HUES6 (cell line): ENCODE results near the gene PHLDB3.

Experiments used
- H3K27ac ChIP-seq: 2 replicates; pipeline ENCODE4 v1.7.0; 2013; ENCODE audit warnings: low read depth, mild to moderate bottlenecking, low read length, inconsistent platforms
- H3K27me3 ChIP-seq: 2 replicates; pipeline ENCODE4 v1.6.1; 2013; ENCODE audit warnings: low read length; ENCODE audit not compliant: control insufficient read depth, insufficient read depth
- H3K36me3 ChIP-seq: 2 replicates; pipeline ENCODE4 v1.6.1; 2013; ENCODE audit warnings: low read length; ENCODE audit not compliant: control insufficient read depth, insufficient read depth
- H3K4me1 ChIP-seq: 2 replicates; pipeline ENCODE4 v1.6.1; 2013; ENCODE audit warnings: low read length; ENCODE audit not compliant: control insufficient read depth, insufficient read depth
- H3K4me3 ChIP-seq: 2 replicates; pipeline ENCODE4 v1.5.1; 2013; ENCODE audit warnings: low read depth, low read length
- H3K9ac ChIP-seq: one replicate; pipeline ENCODE4 v1.6.1; 2013; ENCODE audit warnings: mild to moderate bottlenecking, low read length
- H3K9me3 ChIP-seq: 2 replicates; pipeline ENCODE4 v1.6.1; 2013; ENCODE audit warnings: low read depth, low read length; ENCODE audit not compliant: control insufficient read depth, insufficient read depth

Gene PHLDB3

DNA sequence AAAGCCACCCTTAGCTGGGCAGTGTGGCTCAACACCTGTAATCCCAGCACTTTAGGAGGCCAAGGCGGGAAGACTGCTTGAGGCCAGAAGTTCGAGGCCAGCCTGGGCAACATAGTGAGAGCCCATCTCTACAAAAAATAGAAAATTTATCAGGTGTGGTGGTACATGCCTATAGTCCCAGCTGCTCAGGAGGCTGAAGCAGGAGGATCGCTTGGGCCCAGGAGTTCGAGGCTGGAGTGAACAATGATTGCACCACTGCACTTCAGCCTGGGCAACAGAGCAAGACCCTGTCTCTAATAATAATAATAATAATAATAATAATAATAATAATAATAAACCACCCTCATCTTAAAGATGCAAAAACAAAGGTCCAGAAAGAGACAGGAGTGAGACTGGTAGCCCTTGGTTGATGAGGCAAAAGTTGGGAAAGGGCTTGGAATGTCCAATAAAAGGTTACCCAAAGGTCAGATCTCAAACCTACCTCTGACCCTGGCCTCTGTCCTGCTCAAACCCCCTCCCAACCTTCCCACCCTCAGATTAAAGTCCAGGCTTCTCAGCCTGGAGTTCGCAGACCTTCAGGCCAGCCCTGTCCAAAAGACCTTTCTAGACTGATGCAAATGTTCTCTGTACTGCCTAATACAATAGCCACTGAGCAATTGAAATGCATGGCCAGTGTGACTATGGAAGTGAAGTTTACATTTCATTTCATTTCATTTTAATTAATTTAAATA lies 37.5 kb upstream of the PHLDB3 start:
- Histone ChIP-seq H3K27me3 (no peaks in the 10 kb centered on the region), H3K36me3 (peaks cover 68% of the 10 kb centered on the region), H3K9ac (no peak overlapping the region), H3K4me3 (no peak overlapping the region), H3K27ac (no peak overlapping the region), H3K9me3 (peaks cover 8% of the 10 kb centered on the region; the same call in 1 of the 2 replicates), H3K4me1 (no peaks in the 10 kb centered on the region)

- no peaks in the 10 kb centered on the region for H3K27me3 ChIP-seq
- H3K36me3 ChIP-seq: peaks cover 67% of the 10 kb centered on the region
- H3K9me3 ChIP-seq: peaks cover 8% of the 10 kb centered on the region; the same call in 1 of the 2 replicates
- no peak overlapping the region for H3K4me3 ChIP-seq
- H3K27ac ChIP-seq: no peak overlapping the region
- H3K4me1 ChIP-seq: no peaks in the 10 kb centered on the region
- no peak overlapping the region for H3K9ac ChIP-seq
Observed at GRCh38 chr19:43540381-43540780, 35.8 kb upstream of the PHLDB3 start.

- H3K4me1 ChIP-seq: peaks cover 3% of the 10 kb centered on the region; the same call in 1 of the 2 replicates
- H3K4me3 ChIP-seq: no peak overlapping the region
- H3K9me3 ChIP-seq: peaks cover 8% of the 10 kb centered on the region; the same call in 1 of the 2 replicates
- H3K27ac ChIP-seq: no peak overlapping the region
- H3K9ac ChIP-seq: no peak overlapping the region
- no peaks in the 10 kb centered on the region for H3K27me3 ChIP-seq
- H3K36me3 ChIP-seq: peaks cover 56% of the 10 kb centered on the region
Observed at GRCh38 chr19:43538922-43539321, 34.4 kb upstream of the PHLDB3 start.

DNA sequence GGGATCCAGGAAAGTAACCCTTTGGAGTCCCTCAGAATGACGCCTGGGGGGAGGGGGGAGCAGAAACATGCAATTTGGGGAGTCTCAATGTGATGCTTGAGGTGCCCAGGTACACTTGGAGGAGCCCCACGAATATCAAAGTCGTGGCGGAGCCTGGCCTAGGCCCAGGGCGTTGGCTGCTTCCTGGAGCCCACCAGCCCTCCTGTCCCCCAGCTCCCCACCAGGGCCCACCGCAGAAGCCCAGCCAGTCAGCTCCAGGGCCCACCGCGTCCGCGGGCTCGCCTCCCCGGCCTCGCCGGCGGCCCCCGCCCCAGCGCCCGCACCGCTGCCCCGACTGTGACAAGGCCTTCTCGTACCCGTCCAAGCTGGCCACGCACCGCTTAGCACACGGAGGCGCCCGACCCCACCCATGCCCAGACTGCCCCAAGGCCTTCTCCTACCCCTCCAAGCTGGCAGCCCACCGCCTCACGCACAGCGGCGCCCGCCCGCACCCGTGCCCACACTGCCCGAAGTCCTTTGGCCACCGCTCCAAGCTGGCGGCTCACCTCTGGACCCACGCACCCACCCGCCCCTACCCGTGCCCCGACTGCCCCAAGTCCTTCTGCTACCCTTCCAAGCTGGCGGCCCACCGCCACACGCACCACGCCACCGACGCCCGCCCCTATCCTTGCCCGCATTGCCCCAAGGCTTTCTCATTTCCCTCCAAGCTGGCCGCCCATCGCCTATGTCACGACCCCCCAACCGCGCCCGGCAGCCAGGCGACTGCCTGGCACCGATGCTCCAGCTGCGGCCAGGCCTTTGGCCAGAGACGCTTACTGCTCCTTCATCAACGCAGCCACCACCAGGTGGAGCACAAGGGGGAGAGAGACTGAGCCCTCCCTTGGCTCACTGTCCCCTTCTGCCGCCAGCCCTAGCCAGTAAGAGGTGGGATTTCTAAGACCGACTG lies 30.5 kb upstream of the PHLDB3 start:
- Histone ChIP-seq H3K36me3 (peaks cover 23% of the 10 kb centered on the region), H3K27ac (no peak overlapping the region), H3K4me1 (peaks cover 9% of the 10 kb centered on the region; the same call in 1 of the 2 replicates), H3K4me3 (no peak overlapping the region), H3K27me3 (no peaks in the 10 kb centered on the region), H3K9ac (no peak overlapping the region), H3K9me3 (peaks cover 8% of the 10 kb centered on the region; the same call in 1 of the 2 replicates)

DNA sequence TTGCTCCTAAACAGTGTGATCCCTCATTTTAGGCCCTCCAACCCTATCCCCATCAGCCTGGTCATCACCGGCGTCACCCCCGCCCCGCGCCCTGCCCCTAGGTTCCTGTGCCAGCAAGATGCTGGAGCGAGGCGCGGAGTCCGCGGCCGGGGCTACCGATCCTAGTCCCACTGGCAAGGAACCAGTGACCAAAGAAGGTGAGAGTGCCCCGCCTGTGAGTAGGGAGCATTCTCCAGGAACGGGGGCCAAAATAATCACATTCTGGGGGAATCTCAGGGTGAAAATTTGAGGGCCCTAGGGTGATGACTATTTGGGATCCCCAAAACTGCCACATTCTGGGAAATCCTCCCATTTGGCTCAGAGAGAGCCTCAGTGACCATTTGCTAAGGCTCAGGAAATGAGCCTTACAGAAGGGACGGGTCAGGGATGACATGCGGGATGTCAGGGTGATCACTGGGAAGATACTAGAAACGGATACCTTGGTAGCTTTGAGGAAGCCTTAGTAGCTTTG lies 29.8 kb upstream of the PHLDB3 start:
- Histone ChIP-seq H3K27me3 (no peaks in the 10 kb centered on the region), H3K36me3 (peaks cover 19% of the 10 kb centered on the region), H3K4me1 (peaks cover 9% of the 10 kb centered on the region; the same call in 1 of the 2 replicates), H3K4me3 (peak overlapping the region; percentile 73), H3K9ac (no peak overlapping the region), H3K27ac (no peak overlapping the region), H3K9me3 (peaks cover 6% of the 10 kb centered on the region; the same call in 1 of the 2 replicates)

DNA sequence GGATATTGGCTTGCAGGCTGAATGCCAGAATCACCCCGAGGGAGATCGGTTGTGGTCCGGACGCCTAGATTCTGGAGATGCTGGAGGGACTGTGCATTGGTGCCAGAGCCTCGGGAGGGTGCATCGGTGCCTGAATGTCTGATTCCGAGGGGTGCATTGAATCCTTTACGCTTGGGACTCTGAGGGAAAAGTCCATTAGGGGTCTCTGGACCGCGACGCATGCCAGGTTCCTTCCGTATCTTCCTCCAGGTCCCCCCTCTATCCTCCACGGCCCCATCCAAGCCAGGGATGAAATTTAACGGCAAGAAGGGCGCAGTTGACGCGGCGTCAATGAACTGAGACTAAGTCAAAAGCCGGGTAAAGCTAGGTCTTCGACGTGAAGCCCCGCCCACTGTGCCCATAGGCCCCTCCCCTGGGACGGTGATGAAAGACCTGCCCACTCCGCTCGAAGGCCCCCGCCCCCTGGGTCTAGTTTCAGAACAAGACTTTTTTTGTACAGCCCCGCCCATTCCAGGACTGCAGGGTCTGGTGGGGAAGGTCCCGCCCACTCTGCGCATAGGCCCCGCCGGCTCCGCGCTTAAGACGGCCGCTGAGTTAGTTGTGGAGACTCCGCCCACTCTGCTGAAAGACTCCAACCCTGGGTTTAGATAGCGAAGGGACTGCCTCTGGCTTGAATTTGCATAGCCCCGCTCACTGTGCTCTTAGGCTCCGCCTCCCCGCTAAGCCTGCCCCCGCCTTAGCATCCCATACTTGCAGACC lies 29.2 kb upstream of the PHLDB3 start:
- Histone ChIP-seq H3K4me3 (peak overlapping the region; percentile 73), H3K27ac (no peak overlapping the region), H3K9me3 (no peaks in the 10 kb centered on the region), H3K4me1 (peaks cover 9% of the 10 kb centered on the region; the same call in 1 of the 2 replicates), H3K9ac (peak overlapping the region; percentile 14), H3K36me3 (peaks cover 13% of the 10 kb centered on the region), H3K27me3 (no peaks in the 10 kb centered on the region)

DNA sequence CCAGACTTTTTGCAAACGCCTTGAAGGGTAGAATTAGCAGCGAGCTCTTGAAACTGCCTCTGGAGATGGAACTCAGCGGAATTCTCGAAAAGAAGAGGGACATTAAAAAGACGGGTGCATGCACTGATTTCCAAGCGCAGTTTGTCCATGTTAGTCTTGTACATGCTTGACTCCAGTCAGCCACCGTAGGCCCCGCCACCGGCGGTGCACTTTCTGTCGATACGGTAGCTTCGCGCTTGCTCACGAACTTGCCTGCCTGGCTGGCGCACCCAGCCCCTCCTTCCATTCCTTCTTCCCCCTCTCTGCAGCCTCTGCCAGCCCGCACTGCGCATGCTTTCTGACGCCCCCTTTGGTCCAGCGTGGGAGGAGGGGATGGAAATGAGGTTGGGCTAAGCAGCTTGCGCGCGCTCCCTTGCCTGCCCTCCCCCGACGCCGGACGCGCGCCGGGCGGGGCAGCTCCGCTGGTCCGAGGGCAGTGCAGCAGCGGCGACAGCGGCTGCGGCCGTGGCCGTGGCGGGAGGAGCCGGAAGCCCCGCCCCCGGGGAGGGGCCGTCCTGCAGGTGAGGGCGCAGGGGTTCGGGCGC lies 28.5 kb upstream of the PHLDB3 start, which contains the start of gene ZNF575:
ZNF575 (plus strand) TSS at position 227 of the 584 bp plus-strand sequence. CDS start 1,235 bp downstream, outside the sequence.
- peak within 1 kb of the TSS; percentile 18 for H3K9ac ChIP-seq
- peaks cover 6% of the 10 kb centered on the region; the same call in 1 of the 2 replicates for H3K36me3 ChIP-seq
- peaks cover 9% of the 10 kb centered on the region; the same call in 1 of the 2 replicates for H3K4me1 ChIP-seq
- peak within 1 kb of the TSS; percentile 73 for H3K4me3 ChIP-seq
- H3K9me3 ChIP-seq: no peaks in the 10 kb centered on the region
- no peak within 1 kb of the TSS for H3K27ac ChIP-seq
- 0 out of 2 replicates have a peak, but pooled peaks cover 2% of the 10 kb centered on the region for H3K27me3 ChIP-seq

GRCh38 chr19:43532571-43532961 lies 28.0 kb upstream of the PHLDB3 start:
- Histone ChIP-seq H3K27me3 (peaks cover 6% of the 10 kb centered on the region; the same call in 1 of the 2 replicates), H3K27ac (no peak overlapping the region), H3K4me3 (peak overlapping the region; percentile 73), H3K36me3 (peaks cover 6% of the 10 kb centered on the region; the same call in 1 of the 2 replicates), H3K4me1 (peaks cover 9% of the 10 kb centered on the region; the same call in 1 of the 2 replicates), H3K9ac (peak overlapping the region; percentile 18), H3K9me3 (no peaks in the 10 kb centered on the region)

DNA sequence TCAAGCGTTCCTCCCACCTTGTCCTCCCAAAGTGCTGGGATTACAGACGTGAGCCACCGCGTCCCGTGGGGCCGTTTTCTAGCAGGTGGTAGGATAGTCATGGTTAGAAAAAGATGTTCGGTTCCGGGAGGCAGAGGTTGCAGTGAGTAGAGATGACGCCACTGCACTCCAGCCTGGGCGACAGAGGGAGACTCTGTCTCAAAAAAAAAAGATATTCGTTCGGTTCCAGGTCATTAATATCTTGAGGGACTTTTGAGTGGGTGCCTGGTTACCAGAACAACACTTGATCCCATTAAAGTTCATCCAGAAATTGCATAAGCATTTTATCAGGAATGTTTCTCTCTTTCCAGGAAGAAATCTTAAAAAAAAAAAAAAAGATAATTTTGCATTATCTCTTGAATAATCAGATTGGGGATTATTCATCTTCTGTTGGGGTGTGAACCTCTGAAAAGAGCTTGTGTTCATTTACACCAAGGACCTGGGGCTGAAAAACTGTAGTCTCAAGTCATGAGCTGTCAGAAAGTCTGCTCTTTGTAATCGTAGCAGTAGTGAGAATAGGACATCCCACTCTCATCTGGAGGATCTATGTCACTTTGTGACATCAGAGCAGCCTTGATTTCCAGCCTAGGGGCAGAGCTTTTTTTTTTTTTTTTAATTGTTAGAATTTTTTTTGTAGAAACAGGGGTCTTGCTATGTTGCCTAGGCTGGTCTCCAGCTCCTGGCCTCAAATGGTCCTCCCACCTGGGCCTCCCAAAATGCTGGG lies 23.5 kb upstream of the PHLDB3 start:
- Histone ChIP-seq H3K27ac (no peak overlapping the region), H3K36me3 (no peaks in the 10 kb centered on the region), H3K9ac (no peak overlapping the region), H3K9me3 (no peaks in the 10 kb centered on the region), H3K27me3 (peaks cover 19% of the 10 kb centered on the region), H3K4me1 (peaks cover 12% of the 10 kb centered on the region; the same call in 1 of the 2 replicates), H3K4me3 (no peak overlapping the region)
